AG08395 (cell line): ENCODE results near the gene MCF2L2.
A peak's percentile ranks its signal among the peaks of the same experiment; 100 is the strongest.

Experiments used
- DNase-seq: peaks from one replicate; pipeline ENCODE4 v3.0.0; 2012; ENCODE audit warnings: mixed read lengths, low spot score

Gene MCF2L2

DNA sequence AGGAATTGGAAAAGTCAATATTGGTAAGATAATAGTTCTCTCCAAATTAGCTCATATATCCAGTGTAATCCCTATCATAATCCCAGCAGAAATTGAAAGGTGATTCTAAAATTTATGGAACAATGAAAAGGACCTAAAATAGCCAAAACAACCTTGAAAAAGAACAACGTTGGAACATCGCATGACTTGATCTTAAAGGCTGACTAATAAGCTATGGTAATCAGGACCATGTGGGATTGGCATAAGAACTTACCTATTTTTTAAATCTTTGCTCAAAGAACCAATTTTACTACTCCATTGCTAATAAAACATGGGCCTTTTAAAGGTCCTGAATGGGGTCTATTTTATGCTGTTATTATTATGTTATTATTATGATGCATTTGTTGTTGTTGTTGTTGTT, 134.5 kb downstream of the MCF2L2 start:
- no peak for DNase-seq

DNA sequence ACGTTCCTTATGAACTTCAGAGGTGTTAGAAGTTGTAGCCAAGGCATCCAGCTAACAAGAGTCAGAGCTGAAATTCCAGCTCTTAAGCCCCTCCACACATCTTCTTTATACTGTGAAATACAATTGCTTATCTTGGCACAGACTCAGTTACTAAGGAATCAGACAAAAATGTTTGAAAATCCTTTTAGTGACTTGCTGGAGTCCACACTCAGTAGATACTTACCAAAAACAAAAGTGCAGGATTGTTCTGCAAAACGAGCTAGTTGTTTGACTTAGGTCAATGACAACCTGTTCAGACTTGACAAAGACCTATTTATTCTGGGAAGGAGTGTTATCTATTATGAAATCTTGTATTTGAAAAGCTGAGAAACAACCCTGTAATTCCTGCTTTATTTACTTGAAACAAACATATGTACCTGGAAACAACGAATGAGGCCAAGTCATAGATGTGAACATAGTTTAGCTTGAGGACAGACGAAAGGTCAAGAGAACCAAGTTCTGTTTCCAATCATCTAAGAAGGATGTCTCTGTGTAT, 136.9 kb downstream of the MCF2L2 start:
- no peak for DNase-seq

DNA sequence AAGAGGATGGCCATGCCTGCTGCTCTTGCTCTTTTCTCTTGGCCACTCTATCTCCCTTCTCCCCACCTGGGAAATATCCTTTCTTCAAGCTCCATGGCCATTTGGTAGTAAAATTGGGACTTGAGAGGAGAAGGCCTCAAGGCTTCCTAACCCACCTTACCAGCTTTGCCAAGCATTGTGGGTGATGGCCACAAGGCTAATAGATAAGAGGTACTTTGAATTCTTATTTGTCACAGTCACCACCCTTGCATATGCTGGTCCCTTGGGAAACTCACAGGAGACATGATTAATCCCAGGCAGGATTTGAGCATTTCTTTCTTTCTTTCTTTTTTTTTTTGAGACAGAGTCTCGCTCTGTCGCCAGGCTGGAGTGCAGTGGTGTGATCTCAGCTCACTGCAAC, 138.2 kb downstream of the MCF2L2 start:
- no peak for DNase-seq

DNA sequence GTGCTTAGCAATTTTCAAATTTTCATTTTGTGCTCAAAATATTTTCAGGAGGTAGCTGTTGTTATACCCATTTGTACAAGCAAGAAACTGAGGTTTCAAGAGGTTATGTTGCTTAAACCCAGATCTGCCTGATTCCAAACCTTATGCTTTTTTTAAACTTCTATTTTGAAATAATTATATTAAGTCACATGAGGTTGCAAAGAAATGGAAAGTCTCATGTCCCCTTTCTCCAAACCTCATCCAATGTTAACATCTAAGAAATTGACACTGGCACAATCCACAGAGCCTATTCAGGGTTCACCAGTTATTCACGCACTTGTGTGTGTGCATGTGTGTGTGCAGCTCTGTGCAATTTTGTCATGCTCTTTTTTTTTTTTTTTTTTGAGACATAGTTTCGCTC, 140.3 kb downstream of the MCF2L2 start:
- no peak for DNase-seq

DNA sequence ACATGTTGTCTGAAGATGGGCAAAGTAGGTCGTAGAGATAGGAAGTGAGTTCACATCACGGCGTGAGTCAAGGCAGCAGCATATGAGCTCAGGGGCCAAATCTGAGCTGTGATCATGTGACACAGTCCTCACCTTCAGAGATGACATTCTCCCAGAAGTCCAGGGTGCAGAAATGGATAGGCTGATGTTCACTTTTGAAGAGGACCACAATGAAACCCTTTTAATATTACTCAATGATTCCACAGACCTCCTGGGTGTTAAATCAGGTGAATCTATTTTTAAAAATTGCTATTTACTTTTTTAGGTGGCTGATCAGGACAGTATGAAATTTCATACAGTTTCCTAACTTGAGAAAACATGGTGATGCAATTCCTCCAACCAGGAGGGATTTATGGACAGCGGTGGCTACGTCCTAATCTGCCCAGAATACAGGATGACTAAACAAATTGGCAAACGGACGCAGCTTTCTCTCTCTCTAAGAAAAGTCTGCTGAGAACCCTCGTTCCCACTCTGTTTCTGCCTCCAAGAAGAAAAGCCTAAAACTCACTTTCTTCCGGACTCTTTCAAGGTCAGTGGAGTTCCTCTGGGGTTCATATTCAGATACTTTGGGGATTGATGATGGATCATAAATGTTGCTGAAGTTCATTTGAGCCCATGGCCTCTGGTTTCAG, 141.0 kb downstream of the MCF2L2 start:
- peak; percentile 65 for DNase-seq

DNA sequence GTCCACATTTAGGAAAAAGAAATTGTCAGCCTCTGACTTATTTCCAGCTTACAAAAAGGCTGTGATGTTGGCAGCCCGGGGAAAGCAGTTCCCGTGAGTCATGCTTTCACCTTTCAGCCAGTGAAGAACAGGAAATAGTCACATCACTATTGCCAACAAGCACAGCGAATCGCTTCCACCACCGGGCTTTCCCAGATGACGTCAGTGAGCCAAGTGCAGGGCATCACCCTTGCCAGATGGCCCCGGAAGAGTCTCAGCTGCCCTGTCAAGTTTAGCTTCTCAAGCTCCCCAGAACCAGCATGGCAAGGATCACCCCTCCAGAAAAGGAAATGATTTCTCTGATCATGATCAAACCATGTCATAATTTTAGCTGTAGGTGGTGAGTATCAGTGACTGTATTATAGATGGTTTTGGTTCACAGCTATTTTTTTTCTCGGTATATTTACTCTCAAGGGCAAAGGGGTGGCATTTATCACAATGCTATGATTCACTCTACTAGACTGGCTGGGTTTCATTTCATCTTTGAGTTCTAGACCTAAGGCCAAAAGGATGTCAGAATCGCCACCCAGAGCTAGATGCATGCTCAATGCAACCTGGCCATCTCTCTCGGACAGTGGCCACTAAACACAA, 142.5 kb downstream of the MCF2L2 start:
- peak; percentile 91 for DNase-seq

DNA sequence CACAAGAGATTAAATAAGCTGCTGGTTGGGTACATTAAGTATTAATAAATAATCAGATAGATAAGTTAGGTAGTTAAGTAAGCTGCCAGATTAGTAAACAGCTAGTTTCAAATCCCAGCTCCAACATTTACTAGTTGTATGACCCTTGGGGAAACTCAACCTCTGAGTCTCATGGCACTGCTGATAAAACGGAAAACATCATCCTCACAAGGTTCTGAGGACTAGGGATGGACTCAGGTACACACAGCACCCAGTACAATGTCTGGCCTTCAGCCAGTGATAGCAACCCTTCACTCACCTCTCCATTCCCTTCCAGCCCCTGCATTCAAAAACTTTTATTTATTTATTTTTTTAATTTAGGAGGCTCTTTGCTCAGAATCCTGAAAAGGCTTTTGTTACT, 143.1 kb downstream of the MCF2L2 start:
- no peak for DNase-seq

DNA sequence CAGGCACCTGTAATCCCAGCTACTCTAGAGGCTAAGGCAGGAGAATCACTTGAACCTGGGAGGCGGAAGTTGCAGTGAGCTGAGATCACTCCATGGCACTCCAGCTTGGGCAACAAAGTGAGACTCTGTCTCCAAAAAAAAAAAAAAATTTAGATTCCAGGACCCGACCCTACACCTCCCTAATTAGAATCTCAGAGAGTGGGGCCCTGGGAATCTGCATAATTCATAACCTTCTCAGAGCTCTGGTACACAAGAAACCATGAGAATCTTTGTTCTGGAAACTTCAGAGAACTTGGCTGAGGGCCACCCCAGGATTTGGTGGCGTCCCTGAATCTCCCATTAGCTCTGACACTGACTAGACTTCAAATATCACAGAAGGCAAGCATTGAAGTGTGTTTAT, 143.8 kb downstream of the MCF2L2 start:
- no peak for DNase-seq

DNA sequence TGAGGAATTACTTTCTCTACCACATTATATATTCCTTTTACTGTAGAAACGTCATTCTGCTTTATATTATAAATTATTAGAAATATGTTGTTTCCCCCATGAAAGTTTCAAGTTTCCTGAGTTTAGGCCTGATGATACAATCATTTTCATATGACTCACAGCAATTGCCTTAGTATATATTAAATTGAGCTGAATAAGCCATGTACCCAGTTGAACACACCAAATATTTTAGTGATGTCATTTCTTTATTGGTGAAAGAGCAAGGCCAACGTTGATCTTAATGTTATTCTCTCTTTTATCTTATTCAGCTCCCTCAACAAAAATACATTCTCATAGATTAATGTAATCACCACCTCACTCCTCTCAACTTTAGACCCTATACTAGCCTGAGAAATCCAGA, 144.5 kb downstream of the MCF2L2 start:
- DNase-seq = no peak

DNA sequence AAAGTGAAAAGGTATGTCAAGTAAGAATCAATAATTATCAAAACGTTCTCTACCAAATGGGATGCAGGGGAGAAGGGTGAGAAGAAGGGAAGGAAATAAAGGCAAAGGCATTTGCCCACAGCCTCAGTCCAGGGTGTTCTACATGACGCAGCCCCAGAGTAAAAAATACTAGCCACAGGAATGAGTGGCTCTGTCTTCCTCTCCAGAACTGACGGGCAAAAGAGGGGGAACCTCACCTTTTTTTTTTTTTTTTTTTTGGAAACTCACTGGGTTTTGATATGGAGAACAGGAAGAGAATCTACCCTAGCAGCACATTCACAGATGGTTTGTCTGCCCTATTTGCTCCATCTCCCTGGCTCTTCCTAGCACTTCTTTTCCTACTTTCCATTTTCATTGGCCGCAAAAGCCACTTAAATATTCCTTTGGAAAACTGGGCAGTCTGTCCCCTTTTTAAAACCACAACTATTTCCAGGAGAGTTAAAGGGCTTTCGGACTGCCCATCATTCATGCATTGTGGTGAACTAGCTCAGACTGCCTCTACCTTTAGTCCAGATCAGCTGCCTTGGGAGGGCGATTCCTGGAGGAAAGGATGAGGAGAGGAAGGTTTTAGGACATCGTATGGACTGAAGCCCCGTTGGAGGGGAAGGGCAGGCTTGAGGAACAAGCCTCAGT, 147.2 kb downstream of the MCF2L2 start:
- DNase-seq = no peak

DNA sequence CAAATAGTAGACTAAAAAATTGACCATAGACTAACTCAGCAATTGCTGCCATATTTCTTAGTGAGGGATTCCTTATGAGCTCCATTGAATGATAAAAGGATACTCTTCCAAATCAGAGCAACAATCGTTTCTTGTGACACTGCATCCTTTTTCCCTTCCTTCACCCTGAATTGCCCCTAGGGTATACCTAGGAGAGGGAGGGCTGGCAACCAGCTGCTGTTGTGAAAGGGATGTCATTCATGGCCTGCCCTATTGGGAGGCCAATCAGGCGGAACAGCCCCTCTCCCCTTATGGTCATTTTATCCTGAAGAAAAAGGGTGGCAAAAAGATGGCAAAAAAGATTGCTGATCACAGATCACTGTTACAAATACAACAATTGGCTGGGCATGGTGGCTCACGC, 149.0 kb downstream of the MCF2L2 start:
- no peak for DNase-seq

DNA sequence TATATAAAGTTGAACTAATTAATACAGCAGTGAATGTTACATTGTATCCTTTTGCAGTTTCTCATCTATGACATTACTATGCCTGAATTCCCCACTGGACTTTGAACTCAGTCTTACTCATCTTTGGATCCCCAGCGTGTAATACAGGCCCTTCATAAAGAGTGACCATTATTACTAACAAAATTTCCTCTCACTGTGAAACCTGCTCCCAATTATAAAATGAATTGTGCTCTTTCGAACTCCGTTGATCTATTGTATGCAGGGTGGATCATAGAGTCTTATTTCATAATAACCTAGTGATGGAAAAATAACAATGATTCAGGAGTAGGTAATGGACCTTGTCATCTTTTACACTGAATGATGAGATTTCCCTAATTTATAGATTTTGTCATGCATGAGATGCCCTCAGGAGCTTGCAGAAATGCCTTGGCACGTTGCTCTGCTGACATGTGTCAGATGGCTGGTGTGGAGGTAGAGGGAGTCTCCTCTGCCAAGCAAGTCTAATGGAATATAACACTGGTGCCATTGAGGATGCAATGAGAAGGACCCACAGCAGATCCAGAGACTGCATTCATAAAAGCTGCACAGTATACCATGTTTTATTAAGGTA, 149.8 kb downstream of the MCF2L2 start:
- no peak for DNase-seq

DNA sequence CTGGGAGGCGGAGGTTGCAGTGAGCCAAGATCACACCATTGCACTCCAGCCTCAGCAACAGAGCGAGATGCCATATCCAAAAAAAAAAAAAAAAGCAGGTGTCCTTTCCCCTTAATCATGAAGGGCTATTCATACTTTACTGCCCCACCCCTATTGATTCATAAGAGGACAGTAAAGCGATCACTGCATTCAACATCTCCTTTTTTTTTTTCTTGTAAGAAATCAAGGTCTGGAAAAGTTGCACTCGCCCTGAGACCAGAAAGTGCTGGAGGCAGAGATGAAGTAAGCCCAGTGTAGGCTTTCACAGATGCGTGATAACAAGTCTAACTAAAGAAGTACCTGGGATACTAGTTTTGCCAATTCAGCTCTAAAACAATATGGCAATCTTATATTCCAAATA, 151.2 kb downstream of the MCF2L2 start:
- no peak for DNase-seq

DNA sequence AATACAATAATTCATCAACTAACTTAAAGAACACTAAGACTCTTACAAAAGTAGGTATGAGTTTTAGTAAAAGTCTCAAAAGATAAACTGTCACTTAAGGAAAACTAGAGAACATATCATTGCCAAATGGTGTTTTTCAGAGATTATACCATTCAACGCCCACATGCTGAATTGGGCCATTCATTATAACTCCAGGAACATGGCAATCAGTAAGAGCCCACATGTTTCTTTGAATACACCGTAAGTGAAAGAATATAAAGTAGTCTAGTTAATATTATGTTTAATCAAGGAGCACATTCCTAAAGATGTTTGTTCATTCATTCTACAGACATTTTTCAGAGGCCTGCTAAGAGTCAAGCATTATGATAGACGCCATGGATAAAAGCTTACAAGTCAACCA, 152.5 kb downstream of the MCF2L2 start:
- no peak for DNase-seq

DNA sequence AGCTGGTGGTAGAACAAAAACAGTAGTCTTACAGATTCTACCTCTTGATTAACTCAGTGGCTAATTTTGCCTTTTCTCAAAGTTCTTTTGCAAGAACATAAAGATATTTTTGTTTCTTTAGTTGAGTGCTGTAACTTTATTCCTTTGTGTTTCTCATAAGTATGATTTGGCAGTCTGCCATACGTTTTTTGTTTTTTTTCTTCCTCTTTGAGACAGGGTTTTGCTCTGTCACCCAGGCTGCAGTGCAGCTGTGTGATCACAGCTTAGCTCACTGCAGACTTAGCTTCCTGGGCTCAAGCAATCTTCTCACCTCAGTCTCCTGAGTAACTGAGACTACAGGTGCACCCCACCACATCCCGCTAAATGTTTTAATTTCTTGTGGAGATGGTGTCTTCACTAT, 153.0 kb downstream of the MCF2L2 start:
- no peak for DNase-seq

DNA sequence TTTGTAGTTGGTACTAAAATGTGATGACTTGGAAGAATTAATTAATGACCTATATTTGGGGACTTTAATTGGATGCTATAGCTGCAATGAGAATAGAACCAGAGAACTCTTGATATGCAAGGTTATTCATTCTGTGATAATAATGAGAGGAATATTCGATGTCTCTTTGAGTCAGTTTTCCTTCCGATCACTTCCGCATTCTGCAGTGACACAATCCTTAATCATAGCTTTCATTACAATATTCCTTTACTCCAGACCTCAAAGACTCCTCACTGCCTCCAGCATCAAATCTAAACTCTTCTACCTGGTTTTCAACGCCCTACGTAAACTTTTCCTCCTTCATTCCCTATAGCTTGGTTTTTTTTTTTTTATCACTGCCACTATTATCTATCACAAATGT, 153.8 kb downstream of the MCF2L2 start:
- DNase-seq = no peak

DNA sequence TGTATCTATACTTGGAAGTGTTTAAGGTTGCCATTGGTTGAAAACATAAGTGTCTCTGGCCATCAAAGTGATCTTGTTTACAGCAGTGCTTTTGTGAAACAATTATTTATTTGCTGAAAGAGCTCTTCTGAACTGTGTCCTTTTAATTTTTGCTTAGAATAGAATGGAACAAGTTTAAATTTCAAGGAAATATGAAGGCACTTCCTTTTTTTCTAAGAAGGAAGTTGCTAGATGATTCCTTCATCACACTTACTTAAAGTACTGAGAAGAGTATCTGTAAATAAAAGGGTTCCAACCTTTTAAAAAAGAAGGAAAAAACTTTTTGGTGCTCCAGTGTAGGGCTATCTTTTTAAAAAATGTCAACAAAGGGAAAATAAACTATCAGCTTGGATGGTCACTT, 155.6 kb downstream of the MCF2L2 start:
- DNase-seq = no peak

DNA sequence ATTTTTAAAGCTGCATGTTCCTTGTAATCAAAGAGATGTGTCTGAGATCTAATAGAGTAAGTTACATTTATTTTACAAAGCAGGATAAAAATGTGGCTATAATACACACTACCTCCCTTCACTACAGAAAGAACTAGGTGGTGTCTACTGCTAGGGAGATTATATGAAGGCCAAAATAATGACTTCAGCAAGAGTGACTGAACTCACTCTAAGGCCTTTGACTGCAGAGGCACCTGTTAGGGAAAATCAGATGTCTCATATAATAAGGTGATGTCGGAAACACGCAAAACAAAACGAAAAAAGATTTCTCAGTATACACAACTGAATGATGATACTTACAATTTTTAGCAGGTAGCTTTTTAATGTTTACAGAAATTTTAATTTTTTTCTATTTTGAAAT, 156.3 kb downstream of the MCF2L2 start:
- DNase-seq = no peak

DNA sequence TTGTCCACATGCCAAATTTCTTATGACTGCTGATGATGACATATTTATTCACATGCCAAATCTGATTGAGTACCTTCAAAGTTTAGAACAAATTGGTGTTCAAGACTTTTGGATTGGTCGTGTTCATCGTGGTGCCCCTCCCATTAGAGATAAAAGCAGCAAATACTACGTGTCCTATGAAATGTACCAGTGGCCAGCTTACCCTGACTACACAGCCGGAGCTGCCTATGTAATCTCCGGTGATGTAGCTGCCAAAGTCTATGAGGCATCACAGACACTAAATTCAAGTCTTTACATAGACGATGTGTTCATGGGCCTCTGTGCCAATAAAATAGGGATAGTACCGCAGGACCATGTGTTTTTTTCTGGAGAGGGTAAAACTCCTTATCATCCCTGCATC, 158.1 kb downstream of the MCF2L2 start:
- no peak for DNase-seq

DNA sequence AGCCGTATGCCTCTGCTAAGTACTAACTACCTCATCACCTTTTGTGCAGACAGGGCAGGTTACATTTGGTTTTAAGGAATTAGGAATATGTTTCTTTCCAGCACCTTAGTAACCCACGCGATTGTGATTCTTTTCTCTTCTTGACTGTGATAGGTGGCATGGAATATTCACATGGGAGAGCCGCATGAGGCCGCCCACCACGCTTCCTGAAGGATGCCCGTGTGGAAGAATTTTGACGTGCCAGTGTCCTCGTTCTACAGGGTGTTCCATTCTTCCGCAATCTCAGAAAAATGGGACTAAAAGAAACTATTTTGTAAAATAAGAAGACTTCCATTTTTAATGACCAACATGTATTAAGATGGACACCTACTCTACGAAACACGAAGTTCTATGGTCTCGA, 159.1 kb downstream of the MCF2L2 start:
- no peak for DNase-seq

DNA sequence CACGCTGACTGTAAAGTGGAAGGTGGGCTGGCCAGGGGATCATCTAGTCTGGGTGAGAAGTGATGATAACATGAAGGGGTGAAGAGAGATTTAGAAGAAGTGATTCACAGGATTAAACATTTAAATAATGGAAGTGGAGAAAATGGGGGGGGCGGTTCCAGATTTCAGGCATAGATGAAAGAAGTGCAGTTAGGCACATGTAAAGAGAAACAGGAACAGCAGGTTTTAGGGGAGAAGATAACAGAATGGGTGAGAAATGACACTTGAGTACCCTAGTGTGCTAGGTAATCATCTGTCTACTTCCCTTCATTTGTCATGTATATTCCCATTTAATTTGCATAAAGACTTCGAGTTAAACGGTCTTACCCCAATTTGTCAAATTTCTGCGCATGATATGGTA, 160.1 kb downstream of the MCF2L2 start:
- no peak for DNase-seq

DNA sequence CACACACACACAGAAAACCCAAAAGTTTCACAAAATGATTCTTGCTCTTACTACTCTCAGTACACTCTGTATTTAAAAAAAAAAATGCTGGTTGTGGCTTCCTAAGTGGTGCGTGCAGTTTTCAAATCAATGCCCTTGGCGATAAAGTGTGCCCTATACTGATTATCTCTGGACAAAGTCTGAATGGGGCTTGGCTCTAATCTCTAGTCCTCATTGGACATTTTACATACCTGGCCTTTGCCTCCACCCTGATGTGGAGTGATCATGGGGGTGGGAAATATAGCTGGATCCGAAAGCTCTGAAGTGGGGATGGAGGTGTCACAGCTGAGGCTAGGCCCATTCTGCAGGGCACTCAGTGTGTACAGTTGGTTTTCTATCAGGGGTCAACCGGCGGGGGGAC, 161.3 kb downstream of the MCF2L2 start:
- no peak for DNase-seq

DNA sequence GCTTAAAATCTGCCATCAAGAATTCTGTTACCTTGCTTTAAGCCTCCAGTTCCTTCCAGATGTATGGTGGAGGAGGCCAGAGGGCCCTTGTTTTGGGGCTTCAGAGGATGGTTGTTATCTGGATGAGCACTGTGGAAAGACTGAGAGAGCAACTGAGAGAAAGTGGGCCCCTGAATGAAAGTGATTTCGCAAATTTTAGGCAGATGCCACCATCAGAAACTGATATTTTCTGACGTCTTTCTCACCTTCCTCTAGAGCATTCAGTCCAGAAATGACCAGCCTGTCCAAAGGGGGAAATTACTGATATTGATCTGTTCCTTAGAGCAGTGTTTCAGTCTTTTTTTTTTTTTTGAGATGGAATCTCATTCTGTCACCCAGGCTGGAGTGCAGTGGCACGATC, 162.0 kb downstream of the MCF2L2 start:
- no peak for DNase-seq
